Activated T-helper 2 cell treated with anti-CD3 and anti-CD28 coated beads, Interferon-gamma antibody, Interleukin-2, Interleukin-4, amounts not matched to agents 10 μg/mL and 5 μg/mL and 100 μg/mL, durations not matched to agents 14 hours and 24 hours and 36 hours (primary cell): Measurements from ENCODE around the gene SYT5. TPM values are rescaled to one million over a fixed set of nuclear protein-coding genes. Genes with fewer than 3 reads are reported as not detected.

ENCODE experiments used
- DNase-seq: peaks from one replicate; pipeline ENCODE4 v3.0.0; 2021; ENCODE audit warnings: low spot score
- H3K27ac Mint-ChIP-seq: one replicate; pipeline ENCODE4 v1.8.0; 2021; ENCODE audit warnings: mixed read lengths
- H3K27me3 Mint-ChIP-seq: one replicate; pipeline ENCODE4 v1.8.0; 2021; ENCODE audit warnings: low read depth, mixed read lengths
- H3K36me3 Mint-ChIP-seq: one replicate; pipeline ENCODE4 v1.8.0; 2021; ENCODE audit warnings: low read depth, mixed read lengths
- H3K4me1 Mint-ChIP-seq: one replicate; pipeline ENCODE4 v1.8.0; 2021; ENCODE audit warnings: low read depth, mixed read lengths
- H3K4me3 Mint-ChIP-seq: one replicate; pipeline ENCODE4 v1.8.0; 2021; ENCODE audit warnings: low read depth, mild to moderate bottlenecking, moderate library complexity, mixed read lengths
- H3K9me3 Mint-ChIP-seq: one replicate; pipeline ENCODE4 v1.8.0; 2021; ENCODE audit warnings: mixed read lengths
- intact Hi-C: fragments of 100-400 bp; cut with micrococcal nuclease; formaldehyde crosslinking; loops from one replicate; pipeline ENCODE4 v1.15.1; 2023
- total RNA-seq: library from RNA; stranded (reverse); gene quantifications from 2 replicates; pipeline ENCODE4 v1.2.3, GENCODE V29; 2022

SYT5 gene
- total RNA-seq, 1 donor from 2014 or later: 0.23 TPM

DNA sequence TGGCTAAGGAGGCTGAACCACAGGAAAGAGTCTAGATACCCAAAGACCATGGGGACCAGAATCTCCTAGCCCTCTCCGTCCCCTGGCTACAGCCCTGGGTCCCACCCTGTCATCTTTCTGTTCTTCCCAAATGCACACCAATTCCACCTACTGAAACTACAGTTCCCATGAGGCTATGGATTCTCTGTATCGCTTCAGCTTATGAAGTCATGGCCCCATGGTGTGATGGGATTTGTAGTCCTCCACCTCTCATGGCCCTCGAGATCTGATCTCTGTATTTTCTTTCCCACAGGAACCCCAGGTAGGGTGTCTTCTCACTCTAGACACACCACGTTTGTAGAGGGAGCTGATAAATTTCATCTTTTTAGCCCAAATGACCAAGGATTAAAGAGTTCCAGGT, 17.4 kb upstream of the SYT5 start:
- no peak overlapping the region for H3K4me3 Mint-ChIP-seq
- H3K27me3 Mint-ChIP-seq: peaks cover 4% of the 10 kb centered on the region
- no peaks in the 10 kb centered on the region for H3K4me1 Mint-ChIP-seq
- intact Hi-C loops: no loop called here
- no peaks in the 10 kb centered on the region for H3K9me3 Mint-ChIP-seq
- H3K36me3 Mint-ChIP-seq: no peaks in the 10 kb centered on the region
- DNase-seq: no peak
- H3K27ac Mint-ChIP-seq: no peak overlapping the region

- H3K4me1 Mint-ChIP-seq: no peaks in the 10 kb centered on the region
- DNase-seq: no peak
- H3K27ac Mint-ChIP-seq: no peak overlapping the region
- no peak overlapping the region for H3K4me3 Mint-ChIP-seq
- intact Hi-C loops: no loop called here
- no peaks in the 10 kb centered on the region for H3K9me3 Mint-ChIP-seq
- H3K27me3 Mint-ChIP-seq: peaks cover 4% of the 10 kb centered on the region
- H3K36me3 Mint-ChIP-seq: no peaks in the 10 kb centered on the region
Observed at GRCh38 chr19:55196803-55197202, 16.7 kb upstream of the SYT5 start.

- Mint-ChIP-seq H3K4me3 (no peak overlapping the region), H3K4me1 (peaks cover 2% of the 10 kb centered on the region), H3K27ac (no peak overlapping the region), H3K9me3 (no peaks in the 10 kb centered on the region), H3K36me3 (no peaks in the 10 kb centered on the region), H3K27me3 (no peaks in the 10 kb centered on the region)
- no peak for DNase-seq
- intact Hi-C loops: no loop called here
Observed at GRCh38 chr19:55193481-55193880, 13.4 kb upstream of the SYT5 start.

GRCh38 chr19:55189403-55189835, 9.3 kb upstream of the SYT5 start:
- Mint-ChIP-seq H3K36me3 (no peaks in the 10 kb centered on the region), H3K4me1 (peaks cover 2% of the 10 kb centered on the region), H3K9me3 (no peaks in the 10 kb centered on the region), H3K27me3 (no peaks in the 10 kb centered on the region), H3K27ac (no peak overlapping the region), H3K4me3 (no peak overlapping the region)
- intact Hi-C loops: no loop called here
- no peak for DNase-seq

DNA sequence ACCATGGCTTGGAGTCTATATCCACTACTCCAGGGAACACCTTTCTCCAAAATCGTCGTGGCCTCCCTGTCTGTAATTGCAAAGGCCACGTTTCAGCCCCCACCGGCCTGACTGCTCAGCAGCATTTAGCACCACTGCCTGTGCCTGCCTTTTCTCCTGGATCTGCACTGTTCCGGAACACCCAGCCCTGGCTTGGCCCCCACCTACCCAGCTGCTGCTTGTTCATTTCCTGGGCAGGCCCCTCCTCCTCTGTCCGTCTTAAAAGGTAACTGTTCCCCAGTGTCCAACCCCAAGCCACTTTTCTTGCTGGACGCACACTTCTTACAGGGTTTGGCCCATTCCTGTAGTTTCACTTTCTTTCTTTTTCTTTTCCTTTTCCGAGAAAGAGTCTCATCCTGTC, 8.5 kb upstream of the SYT5 start:
- Mint-ChIP-seq H3K9me3 (no peaks in the 10 kb centered on the region), H3K36me3 (no peaks in the 10 kb centered on the region), H3K27me3 (peaks cover 2% of the 10 kb centered on the region), H3K4me1 (peaks cover 2% of the 10 kb centered on the region), H3K4me3 (no peak overlapping the region), H3K27ac (no peak overlapping the region)
- no peak for DNase-seq
- intact Hi-C loops: no loop called here

- H3K27ac Mint-ChIP-seq: no peak overlapping the region
- no peak for DNase-seq
- peaks cover 2% of the 10 kb centered on the region for H3K4me1 Mint-ChIP-seq
- intact Hi-C loops: no loop called here
- peaks cover 2% of the 10 kb centered on the region for H3K27me3 Mint-ChIP-seq
- no peaks in the 10 kb centered on the region for H3K36me3 Mint-ChIP-seq
- H3K4me3 Mint-ChIP-seq: no peak overlapping the region
- no peaks in the 10 kb centered on the region for H3K9me3 Mint-ChIP-seq
Observed at GRCh38 chr19:55186080-55186479, 6.0 kb upstream of the SYT5 start.

- Mint-ChIP-seq H3K36me3 (no peaks in the 10 kb centered on the region), H3K4me3 (no peak overlapping the region), H3K4me1 (peaks cover 10% of the 10 kb centered on the region), H3K27ac (no peak overlapping the region), H3K9me3 (no peaks in the 10 kb centered on the region), H3K27me3 (peaks cover 29% of the 10 kb centered on the region)
- intact Hi-C loops: no loop called here
- DNase-seq: no peak
Observed at GRCh38 chr19:55181740-55182139, 1.7 kb upstream of the SYT5 start.

DNA sequence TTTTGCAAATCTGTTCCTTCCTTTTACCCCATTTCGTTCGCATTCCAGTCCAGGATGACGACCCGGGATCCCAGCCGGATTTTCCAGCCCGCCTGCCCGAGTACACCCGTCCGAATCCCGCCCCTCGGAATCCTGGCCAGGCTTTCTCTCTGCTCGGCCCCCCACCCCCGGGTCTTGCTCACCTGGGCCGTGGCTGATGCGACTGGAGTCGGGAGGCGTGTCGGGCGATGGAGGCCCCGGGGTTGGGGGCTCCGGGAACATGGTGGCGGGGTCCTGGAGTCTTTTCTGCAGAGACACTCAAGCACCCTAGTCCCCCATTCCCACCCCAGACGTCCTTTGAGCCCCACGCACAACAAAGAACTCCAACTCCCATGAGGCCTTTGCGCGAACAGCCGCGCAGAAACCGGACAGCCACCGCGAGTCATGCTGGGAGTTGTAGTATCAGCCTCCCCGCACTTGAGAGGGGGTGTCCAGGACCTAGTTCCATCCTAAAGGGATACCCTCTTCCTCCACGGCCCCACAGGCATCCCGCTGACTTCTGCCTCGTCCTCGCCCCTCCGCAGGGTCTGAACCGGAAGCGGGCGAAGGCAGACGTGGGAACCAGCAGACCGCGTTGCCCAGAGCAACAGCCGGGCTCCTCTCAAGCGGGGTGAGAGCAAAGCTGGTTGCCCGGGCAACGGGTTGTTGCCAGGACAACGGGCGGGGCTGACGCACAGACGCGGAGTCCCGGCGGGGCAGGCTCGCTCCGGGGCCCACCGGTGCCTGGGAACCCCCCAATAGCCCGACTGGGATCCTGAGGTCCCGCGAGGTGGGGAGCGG, 1.1 kb downstream of the SYT5 start:
- H3K36me3 Mint-ChIP-seq: no peaks in the 10 kb centered on the region
- H3K27me3 Mint-ChIP-seq: peaks cover 45% of the 10 kb centered on the region
- H3K27ac Mint-ChIP-seq: no peak overlapping the region
- no peaks in the 10 kb centered on the region for H3K9me3 Mint-ChIP-seq
- intact Hi-C loops: loop anchor here (5.0 kb wide), 1 partner anchor 78 kb away; the partner anchor contains the start of gene PPP6R1
- H3K4me3 Mint-ChIP-seq: peak overlapping the region; percentile 60
- peaks cover 14% of the 10 kb centered on the region for H3K4me1 Mint-ChIP-seq
- peak; percentile 90 for DNase-seq

DNA sequence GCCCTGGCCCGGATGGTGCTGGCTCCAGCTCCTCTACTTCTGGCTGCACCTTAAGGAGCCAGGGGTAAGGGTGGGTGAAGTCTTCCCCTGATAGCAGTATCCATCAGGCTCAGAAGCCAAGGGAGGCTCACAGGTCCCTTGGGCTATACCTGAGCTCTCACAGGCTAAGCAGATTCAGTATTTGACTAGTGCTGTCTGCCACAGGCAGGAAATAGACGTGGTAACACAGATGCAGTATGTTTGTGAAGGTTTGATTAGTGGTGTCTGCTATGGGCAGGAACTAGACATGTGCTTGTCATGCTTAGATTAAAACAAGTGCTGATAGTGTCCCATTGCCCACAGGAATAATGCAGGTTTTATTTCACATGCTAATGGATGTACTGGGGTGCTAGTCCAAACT, 4.0 kb downstream of the SYT5 start:
- Mint-ChIP-seq H3K36me3 (no peaks in the 10 kb centered on the region), H3K27ac (no peak overlapping the region), H3K27me3 (peaks cover 67% of the 10 kb centered on the region), H3K4me1 (peaks cover 17% of the 10 kb centered on the region), H3K9me3 (no peaks in the 10 kb centered on the region), H3K4me3 (no peak overlapping the region)
- intact Hi-C loops: loop anchor here (5.0 kb wide), 1 partner anchor 81 kb away; the partner anchor contains the start of gene PPP6R1
- no peak for DNase-seq

- Mint-ChIP-seq H3K27me3 (peaks cover 67% of the 10 kb centered on the region), H3K9me3 (no peaks in the 10 kb centered on the region), H3K27ac (no peak overlapping the region), H3K36me3 (no peaks in the 10 kb centered on the region), H3K4me3 (no peak overlapping the region), H3K4me1 (peaks cover 17% of the 10 kb centered on the region)
- no peak for DNase-seq
- intact Hi-C loops: loop anchor here (5.0 kb wide), 1 partner anchor 82 kb away; the partner anchor contains the start of gene PPP6R1
Observed at GRCh38 chr19:55175117-55175867, 4.8 kb downstream of the SYT5 start.

- peaks cover 14% of the 10 kb centered on the region for H3K4me1 Mint-ChIP-seq
- DNase-seq: no peak
- no peaks in the 10 kb centered on the region for H3K9me3 Mint-ChIP-seq
- intact Hi-C loops: loop anchor here (5.0 kb wide), 1 partner anchor 83 kb away; the partner anchor contains the start of gene PPP6R1
- H3K36me3 Mint-ChIP-seq: no peaks in the 10 kb centered on the region
- H3K4me3 Mint-ChIP-seq: no peak overlapping the region
- no peak overlapping the region for H3K27ac Mint-ChIP-seq
- H3K27me3 Mint-ChIP-seq: peaks cover 66% of the 10 kb centered on the region
Observed at GRCh38 chr19:55174425-55175116, 5.5 kb downstream of the SYT5 start.

DNA sequence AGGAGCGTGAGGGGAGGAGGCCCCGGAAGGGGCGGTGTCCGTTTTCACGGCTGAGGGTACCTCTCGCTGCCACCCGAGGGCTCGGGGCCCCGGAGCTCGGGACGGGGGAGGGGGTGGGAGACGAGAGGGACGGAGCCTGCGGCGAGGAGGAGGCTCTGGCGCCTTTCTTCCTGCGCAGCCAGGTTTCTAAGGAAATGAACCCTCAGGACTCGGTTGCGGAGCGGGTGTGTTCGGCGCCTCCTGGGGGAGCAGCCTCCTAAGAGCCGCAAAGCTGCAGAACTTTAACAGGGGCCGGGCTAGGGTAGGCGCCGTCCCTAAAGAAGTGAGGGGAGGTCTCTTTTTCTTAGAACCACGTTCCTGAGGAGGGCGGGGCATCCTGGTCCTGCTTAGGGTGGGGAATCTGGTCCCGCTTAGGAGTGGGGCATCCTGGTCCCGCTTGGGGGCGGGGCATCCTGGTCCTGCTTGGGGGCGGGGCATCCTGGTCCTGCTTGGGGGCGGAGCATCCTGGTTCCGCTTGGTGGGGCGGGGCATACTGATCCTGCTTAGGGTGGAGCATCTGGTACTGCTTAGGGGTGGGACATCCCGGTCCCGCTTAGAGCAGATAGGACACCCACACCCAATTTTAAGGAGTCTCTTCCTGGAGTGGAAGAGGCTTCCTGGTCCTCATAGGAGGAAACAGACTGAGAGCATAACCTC, 6.2 kb downstream of the SYT5 start:
- H3K4me3 Mint-ChIP-seq: peak overlapping the region; percentile 55
- H3K27me3 Mint-ChIP-seq: peaks cover 67% of the 10 kb centered on the region
- H3K9me3 Mint-ChIP-seq: no peaks in the 10 kb centered on the region
- peak; percentile 40 for DNase-seq
- intact Hi-C loops: no loop called here
- H3K36me3 Mint-ChIP-seq: no peaks in the 10 kb centered on the region
- no peak overlapping the region for H3K27ac Mint-ChIP-seq
- peaks cover 10% of the 10 kb centered on the region for H3K4me1 Mint-ChIP-seq
